Heart right ventricle (tissue), 16 donors: Measurements from ENCODE around the gene ZSCAN25. TPM values are rescaled to one million over a fixed set of nuclear protein-coding genes. Genes with fewer than 3 reads are reported as not detected.
"Not testable (repeated sequence)": the region's sequence is repeated elsewhere in the genome, so short reads cannot be mapped to it uniquely, and the experiment has no call there.

Experiments
- ATAC-seq, 8 donors: fragments of 200-7000 bp; cut with Tn5 transposase; one replicate each; pipeline ENCODE4 v1.9.1; 2020; ENCODE audit warnings: mild to moderate bottlenecking in 8 of 8, moderate library complexity in 8 of 8, moderate number of reproducible peaks in 1 of 8
- DNase-seq, 2 donors: peaks; one replicate each; pipeline ENCODE4 v3.0.0-alpha.2; 2020
- H3K27ac ChIP-seq, 10 donors: fragments of 200-600 bp; sonication (generic) in 2 of 10; one replicate each; pipeline versions ENCODE4 v1.5.0 to v1.8.0; 2020 to 2022; ENCODE audit warnings: mild to moderate bottlenecking in 3 of 10
- H3K27me3 ChIP-seq, 7 donors: fragments of 200-600 bp; one replicate each; pipeline ENCODE4 v1.8.0; 2021 to 2022; ENCODE audit warnings: mild to moderate bottlenecking in 2 of 7
- H3K36me3 ChIP-seq, 9 donors: fragments of 200-600 bp; sonication (generic) in 1 of 9; one replicate each; pipeline versions ENCODE4 v1.5.0 to v1.8.0; 2020 to 2022; ENCODE audit warnings: mild to moderate bottlenecking in 2 of 9
- H3K4me1 ChIP-seq, 9 donors: fragments of 200-600 bp; sonication (generic) in 1 of 9; one replicate each; pipeline versions ENCODE4 v1.5.0 to v1.8.0; 2020 to 2022; ENCODE audit warnings: mild to moderate bottlenecking in 4 of 9
- H3K4me3 ChIP-seq, 10 donors: fragments of 200-600 bp; sonication (generic) in 2 of 10; one replicate each; pipeline versions ENCODE4 v1.5.0 to v1.8.0; 2020 to 2022; ENCODE audit warnings: mild to moderate bottlenecking in 7 of 10, moderate library complexity in 2 of 10
- H3K9me3 ChIP-seq, 11 donors: fragments of 200-600 bp in 10 of 11; sonication (generic) in 2 of 11; one replicate each; pipeline versions ENCODE4 v1.5.0 to v1.8.0; 2013 to 2022; ENCODE audit warnings: mild to moderate bottlenecking in 2 of 11, control low read depth in 1 of 11, moderate library complexity in 1 of 11
- WGBS, 2 donors: extraction: QIAGEN DNeasy Blood & Tissue Kit; methylation state at CpG; one replicate each; pipeline ENCODE4 v1.1.7; 2013; ENCODE audit warnings: inconsistent platforms in 1 of 2; 5-methylcytosine and 5-hydroxymethylcytosine counted together
- intact Hi-C, 10 donors: fragments of 100-400 bp; cut with DNase I; formaldehyde crosslinking; loops; one replicate each; pipeline versions ENCODE4 v1.11.1 to v1.14.2; 2022
- polyA plus RNA-seq, 2 donors: library from polyadenylated mRNA; stranded (reverse); fragments of 200-250 nt; gene quantifications; one replicate each; pipeline ENCODE4 v1.2.3, GENCODE V29; 2013
- total RNA-seq, 10 donors: library from RNA; stranded (reverse); fragmentation: NEBNext Ultra II Directional in 3 of 10; extraction: Animal tissue kit (Norgen Biotek cat#: 25700) in 3 of 10; gene quantifications; one replicate each; pipeline versions ENCODE4 v1.2.1 to v1.2.4, GENCODE V29; 2021 to 2023
- TF ChIP-seq, protein P1 (sequence below), 9 donors: fragments of 200-600 bp; sonication (generic) in 2 of 9; IDR thresholded peaks; one replicate each; pipeline versions ENCODE4 v1.5.0 to v1.8.0; 2021 to 2022; ENCODE audit warnings: antibody characterized with exemption in 9 of 9, mild to moderate bottlenecking in 5 of 9, moderate library complexity in 1 of 9
- donor health status: Arrhythmogenic right ventricular cardiomyopathy.
- donor health status: ischemic (EF 13 %, LVEDD 7.1; RV severe dilation, severe dysfunction).
- donor health status: healthy with polysubstance abuse.
- donor health status: DM: no; HTN: yes; CAD: no.
- donor health status: DM: no; HTN: no; CAD: no.
- donor health status: ischemic (EF 25% LVEDD 6.9; RV normal size, moderate dysfunction).
- donor health status: ischemic (EF 25% LVEDD 5.7; RV mildly dilated, moderate dysfunction).
- donor health status: healthy.
- donor health status: DM: yes; HTN: yes; CAD: no.
- donor health status: Ischemic cardiomyopathy.
- donor health status: ischemic (EF 35%, LVEDD 5.7; RV mildly dilated, moderate dysfunction).
- donor health status: nonischemic (EF 11% LVEDD 7.7; RV severe dilation, severe dysfunction).
- donor health status: DM: yes; HTN: yes; CAD: no.
- donor health status: PGD.
- donor health status: ischemic (EF 29% LVEDD 5.4; RV normal size, mild dysfunction).
- donor health status: nonischemic (EF 23%, LVEDD 6.1; RV moderate dilation, normal function).

Gene ZSCAN25
- total and polyA plus RNA-seq, 12 donors, result 2.5 to 10.5 (median 7.5) TPM

DNA sequence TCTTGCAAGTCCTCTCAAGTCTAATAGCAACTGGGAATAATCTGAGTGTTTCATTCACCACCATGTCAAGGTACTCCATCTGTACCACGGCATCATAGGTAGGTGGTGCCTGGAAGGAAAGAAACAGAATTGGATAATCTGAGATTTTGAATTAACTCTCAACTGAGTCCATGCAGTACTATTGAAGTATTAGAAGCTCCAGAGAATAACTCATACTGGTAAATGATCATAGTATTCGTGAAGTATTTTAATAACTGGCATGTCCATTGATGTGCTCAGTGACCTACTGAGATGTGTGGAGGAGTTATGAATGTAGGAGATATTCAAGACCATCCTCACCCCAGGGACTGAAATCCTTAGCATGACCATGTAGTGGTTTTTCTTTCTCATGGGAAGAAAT lies 35.9 kb downstream of the ZSCAN25 start:
- no peak for ATAC-seq
- DNase-seq, result no peak
- Histone ChIP-seq H3K4me3 (no peak overlapping the region), H3K9me3 (peaks cover 0 to 13% (median 0%) of the 10 kb centered on the region in 11 donors), H3K27me3 (no peaks in the 10 kb centered on the region), H3K27ac (no peak overlapping the region), H3K36me3 (peaks cover 0 to 16% (median 0%) of the 10 kb centered on the region in 9 donors), H3K4me1 (no peaks in the 10 kb centered on the region)
- 94 to 99% methylated on average over 2 of the region's 2 CpGs for WGBS, 2 donors
- intact Hi-C loops, result no loop called here
- TF ChIP-seq, protein P1, sequence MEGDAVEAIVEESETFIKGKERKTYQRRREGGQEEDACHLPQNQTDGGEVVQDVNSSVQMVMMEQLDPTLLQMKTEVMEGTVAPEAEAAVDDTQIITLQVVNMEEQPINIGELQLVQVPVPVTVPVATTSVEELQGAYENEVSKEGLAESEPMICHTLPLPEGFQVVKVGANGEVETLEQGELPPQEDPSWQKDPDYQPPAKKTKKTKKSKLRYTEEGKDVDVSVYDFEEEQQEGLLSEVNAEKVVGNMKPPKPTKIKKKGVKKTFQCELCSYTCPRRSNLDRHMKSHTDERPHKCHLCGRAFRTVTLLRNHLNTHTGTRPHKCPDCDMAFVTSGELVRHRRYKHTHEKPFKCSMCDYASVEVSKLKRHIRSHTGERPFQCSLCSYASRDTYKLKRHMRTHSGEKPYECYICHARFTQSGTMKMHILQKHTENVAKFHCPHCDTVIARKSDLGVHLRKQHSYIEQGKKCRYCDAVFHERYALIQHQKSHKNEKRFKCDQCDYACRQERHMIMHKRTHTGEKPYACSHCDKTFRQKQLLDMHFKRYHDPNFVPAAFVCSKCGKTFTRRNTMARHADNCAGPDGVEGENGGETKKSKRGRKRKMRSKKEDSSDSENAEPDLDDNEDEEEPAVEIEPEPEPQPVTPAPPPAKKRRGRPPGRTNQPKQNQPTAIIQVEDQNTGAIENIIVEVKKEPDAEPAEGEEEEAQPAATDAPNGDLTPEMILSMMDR (IDR thresholded peaks at IDR 0.05), result no peak

DNA sequence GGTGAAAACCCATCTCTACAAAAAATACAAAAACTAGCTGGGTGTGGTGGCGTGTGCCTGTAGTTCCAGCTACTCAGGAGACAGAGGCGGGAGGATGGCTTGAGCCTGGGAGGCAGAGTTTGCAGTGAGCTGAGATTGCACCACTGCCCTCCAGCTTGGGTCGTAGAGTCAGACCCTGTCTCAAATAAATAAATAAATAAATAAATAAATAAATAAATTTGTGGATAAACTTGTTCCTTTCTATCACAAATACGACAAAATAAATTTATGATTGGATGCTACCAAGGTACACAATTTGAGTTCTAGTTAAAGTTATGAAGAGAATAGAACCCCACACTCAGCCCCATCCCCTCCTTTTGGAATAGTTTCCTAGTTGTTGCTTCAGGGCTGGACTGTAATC lies 36.5 kb downstream of the ZSCAN25 start:
- DNase-seq, H3K27ac ChIP-seq, H3K4me3 ChIP-seq, intact Hi-C loops, ATAC-seq, H3K4me1 ChIP-seq, H3K27me3 ChIP-seq: not testable (repeated sequence)
- Histone ChIP-seq H3K36me3 (peaks cover 0 to 16% (median 0%) of the 10 kb centered on the region in 9 donors), H3K9me3 (peaks cover 0 to 16% (median 0%) of the 10 kb centered on the region in 11 donors)
- 98 to 99% methylated on average over 4 of the region's 4 CpGs for WGBS, 2 donors

DNA sequence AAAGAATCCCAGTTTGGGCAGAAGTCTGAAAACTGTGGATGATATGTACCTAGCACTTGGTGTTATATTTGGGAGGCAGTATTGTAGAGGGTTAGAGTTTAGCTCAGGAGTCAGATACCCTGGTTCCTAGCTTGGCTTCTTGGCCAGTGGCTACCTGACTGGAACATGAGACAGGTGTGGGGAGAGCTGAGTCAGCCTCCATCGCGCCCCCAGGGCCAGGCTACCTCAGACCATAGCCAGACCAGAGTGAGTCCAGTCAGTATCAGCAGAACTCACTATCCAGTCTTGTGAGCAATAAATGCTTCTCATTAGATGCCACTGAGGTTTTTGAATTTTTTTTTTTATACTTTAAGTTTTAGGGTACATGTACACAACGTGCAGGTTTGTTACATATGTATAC lies 37.0 kb downstream of the ZSCAN25 start:
- ATAC-seq, result no peak
- Histone ChIP-seq H3K4me1 (no peaks in the 10 kb centered on the region), H3K27me3 (no peaks in the 10 kb centered on the region), H3K36me3 (peaks cover 0 to 16% (median 0%) of the 10 kb centered on the region in 9 donors), H3K27ac (no peak overlapping the region), H3K4me3 (no peak overlapping the region), H3K9me3 (peaks cover 0 to 16% (median 0%) of the 10 kb centered on the region in 11 donors)
- intact Hi-C loops, result no loop called here
- TF ChIP-seq, protein P1 (IDR thresholded peaks at IDR 0.05), result no peak
- 97% methylated on average over 3 of the region's 3 CpGs for WGBS, 2 donors
- no peak for DNase-seq

GRCh38 chr7:99654626-99655025 lies 37.9 kb downstream of the ZSCAN25 start:
- WGBS, 2 donors, result 88 to 94% methylated on average over 1 of the region's 3 CpGs
- H3K27me3 ChIP-seq, result not testable (repeated sequence)

GRCh38 chr7:99657879-99658278 lies 41.1 kb downstream of the ZSCAN25 start:
- WGBS, 2 donors, result 96% methylated on average over 5 of the region's 5 CpGs
- H3K4me3 ChIP-seq, H3K4me1 ChIP-seq, DNase-seq, intact Hi-C loops, H3K27ac ChIP-seq, H3K27me3 ChIP-seq, ATAC-seq: not testable (repeated sequence)
- peaks cover 0 to 11% (median 0%) of the 10 kb centered on the region in 9 donors for H3K36me3 ChIP-seq
- H3K9me3 ChIP-seq, result peaks cover 0 to 24% (median 0%) of the 10 kb centered on the region in 11 donors

More at GRCh38 chr7:99654626-99655025, 37.9 kb downstream of the ZSCAN25 start:
- H3K27ac ChIP-seq, DNase-seq, intact Hi-C loops, H3K4me1 ChIP-seq, H3K36me3 ChIP-seq, ATAC-seq, H3K4me3 ChIP-seq: not testable (repeated sequence)
- peaks cover 0 to 21% (median 0%) of the 10 kb centered on the region in 11 donors for H3K9me3 ChIP-seq

DNA sequence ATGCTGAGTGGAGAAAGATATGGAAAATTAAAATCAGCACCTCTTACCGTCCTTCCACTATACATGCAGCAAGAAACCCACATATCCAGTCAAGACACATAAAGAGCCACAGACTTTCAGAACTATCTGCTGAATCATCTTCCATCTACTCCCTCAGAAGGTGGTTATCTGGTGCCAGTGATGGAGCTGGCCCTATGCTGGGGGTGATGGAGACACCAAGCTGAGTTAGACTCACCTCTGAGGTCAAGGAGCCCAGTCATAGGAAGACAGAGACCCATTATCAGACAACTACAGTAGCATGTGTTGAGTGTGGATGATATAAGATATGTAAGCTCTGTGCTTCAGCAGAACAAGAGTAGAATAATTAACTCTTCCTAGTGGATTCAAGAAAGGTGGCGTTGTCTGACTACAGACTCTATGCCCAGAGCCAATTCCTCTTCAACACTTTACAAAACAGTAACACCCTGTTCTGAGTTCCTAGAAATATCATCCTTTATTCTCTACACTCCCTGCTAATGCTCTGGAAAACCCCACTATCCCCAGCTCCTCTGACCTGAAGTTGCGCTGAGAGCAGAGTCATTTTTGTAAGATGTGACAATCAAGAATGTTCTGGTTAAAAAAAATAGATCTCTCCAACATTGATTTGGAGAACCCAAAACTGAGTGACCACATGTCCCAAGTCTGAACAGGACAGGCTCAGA lies 48.7 kb downstream of the ZSCAN25 start:
- Histone ChIP-seq H3K36me3 (peaks cover 0 to 19% (median 0%) of the 10 kb centered on the region in 9 donors), H3K4me3 (no peak overlapping the region), H3K4me1 (peaks cover 0 to 7% (median 0%) of the 10 kb centered on the region in 9 donors), H3K9me3 (no peaks in the 10 kb centered on the region), H3K27ac (no peak overlapping the region), H3K27me3 (no peaks in the 10 kb centered on the region)
- DNase-seq, result no peak
- TF ChIP-seq, protein P1 (IDR thresholded peaks at IDR 0.05), result no peak
- 94% methylated on average over 3 of the region's 3 CpGs for WGBS, 2 donors
- intact Hi-C loops, result loop anchor here in 1 of 10 donors (10.0 kb wide), 1 partner anchor 59 kb away; no protein-coding TSS in a partner anchor
- no peak for ATAC-seq
